ENCODE measurements around the gene STAM.
"Not testable (repeated sequence)": the region's sequence is repeated elsewhere in the genome, so short reads cannot be mapped to it uniquely, and the experiment has no call there.

Gene STAM

GRCh38 chr10:17643755-17644484, at the start of gene STAM:
TSS of gene STAM (plus strand) at chr10:17644151. CDS start at chr10:17644340, 189 bp downstream.
- peak; percentile 85 for DNase-seq (ENCODE audit: low spot score)

DNA sequence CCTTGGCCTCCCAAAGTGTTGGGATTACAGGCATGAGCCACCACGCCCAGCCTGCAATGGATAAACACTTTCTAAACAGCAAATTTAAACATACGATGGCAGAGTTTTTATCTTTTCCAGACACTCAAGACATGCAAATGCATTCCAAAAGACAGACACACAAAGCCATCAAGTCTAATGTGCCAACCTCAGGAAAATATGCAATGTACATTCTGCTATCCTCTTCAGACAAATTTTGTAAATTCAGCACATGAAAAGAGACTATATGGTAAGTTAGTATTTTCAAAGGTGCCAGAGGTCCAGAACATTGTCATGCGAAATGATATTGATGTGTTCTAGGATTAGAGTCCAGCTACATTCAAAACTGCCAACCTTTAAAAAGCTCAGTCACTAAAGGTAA, 46.6 kb upstream of the STAM start:
- DNase-seq (ENCODE audit: low spot score) = no peak

DNA sequence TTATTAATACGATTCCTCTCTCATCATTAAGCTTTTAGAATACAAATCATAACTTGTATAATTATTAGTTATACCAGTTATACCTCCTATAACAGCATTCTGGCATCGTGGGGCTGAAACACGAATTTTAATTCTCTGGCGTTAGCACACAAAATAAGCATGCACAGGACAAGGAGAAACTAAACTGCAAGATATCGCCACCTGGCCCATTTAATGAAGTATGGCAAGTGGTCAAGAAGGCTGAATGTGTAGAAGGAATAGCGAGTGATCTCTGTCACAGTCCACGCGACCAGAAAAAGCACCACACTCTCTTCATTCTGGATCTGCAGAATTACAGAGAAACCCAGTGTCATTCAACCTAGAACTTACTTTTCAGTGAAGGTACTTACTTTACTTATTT, 44.9 kb upstream of the STAM start:
- DNase-seq (ENCODE audit: low spot score) = peak; percentile 16

- no peak for DNase-seq (ENCODE audit: low spot score)
These were observed 38.0 kb upstream of the STAM start for GRCh38 chr10:17605936-17606335.

- no peak for DNase-seq (ENCODE audit: low spot score)
These were observed 37.4 kb upstream of the STAM start for GRCh38 chr10:17606547-17607040.

DNA sequence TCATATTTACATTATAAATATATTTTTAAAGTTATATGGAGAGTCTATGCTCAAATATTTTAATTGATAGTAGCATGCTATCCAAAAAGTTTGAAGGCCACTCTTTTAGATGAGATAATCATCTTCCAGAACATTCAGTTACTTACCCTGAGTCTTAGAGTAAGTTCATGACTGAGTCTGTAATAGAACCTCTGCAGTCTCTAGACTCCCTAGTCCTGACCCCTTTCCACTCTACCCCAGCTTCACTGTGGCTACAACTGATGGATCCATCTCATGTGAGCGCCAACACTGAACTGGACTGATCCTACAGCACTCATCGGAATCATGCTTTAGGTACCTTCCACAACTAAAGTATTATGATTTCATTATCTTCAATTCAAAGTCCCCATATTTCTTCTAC, 36.9 kb upstream of the STAM start:
- DNase-seq (ENCODE audit: low spot score) = no peak

GRCh38 chr10:17607603-17608332, 36.2 kb upstream of the STAM start:
- peak; percentile 45 for DNase-seq (ENCODE audit: low spot score)

- DNase-seq (ENCODE audit: low spot score) = no peak
These were observed 34.4 kb upstream of the STAM start for GRCh38 chr10:17609523-17610079.

DNA sequence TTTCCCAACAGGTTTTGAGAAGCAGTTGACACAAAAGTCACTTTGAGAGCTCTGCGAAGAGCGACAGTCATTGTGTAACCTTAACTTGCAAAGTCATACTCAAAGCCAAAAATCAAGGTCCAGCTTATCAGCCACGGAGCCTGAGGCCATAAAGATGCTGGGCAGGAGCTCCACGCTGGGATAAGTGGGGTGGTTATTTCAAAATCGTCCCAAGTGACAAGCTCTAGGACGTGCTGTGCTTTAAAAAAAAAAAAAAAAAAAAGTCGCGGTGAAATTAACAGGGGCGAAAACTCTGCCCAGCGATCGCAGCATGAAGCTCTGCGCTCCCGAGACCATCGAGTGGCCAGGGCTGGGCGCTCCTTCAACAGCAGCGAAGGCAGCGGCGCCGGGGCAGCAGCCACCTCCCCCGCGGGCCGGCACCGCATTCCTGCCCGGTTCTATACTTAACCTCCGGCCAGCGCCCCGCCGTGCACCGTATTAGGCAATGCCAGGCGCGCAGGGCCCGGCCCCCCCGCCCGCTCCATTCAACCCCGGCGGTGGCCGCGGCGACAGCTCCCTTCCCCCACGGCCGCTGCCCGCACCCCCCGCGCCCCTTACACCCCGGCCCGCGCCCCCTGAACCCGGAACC, 27.4 kb upstream of the STAM start:
- peak; percentile 88 for DNase-seq (ENCODE audit: low spot score)

- DNase-seq (ENCODE audit: low spot score) = peak; percentile 95
These were observed 26.7 kb upstream of the STAM start, which contains the start of gene HACD1 for GRCh38 chr10:17617031-17617911. TSS of gene HACD1 (minus strand) at chr10:17617374. CDS start at chr10:17617339, 35 bp downstream.

GRCh38 chr10:17622061-17622460, 21.9 kb upstream of the STAM start:
- DNase-seq (ENCODE audit: low spot score) = no peak

GRCh38 chr10:17624996-17625395, 19.0 kb upstream of the STAM start:
- DNase-seq (ENCODE audit: low spot score) = no peak

DNA sequence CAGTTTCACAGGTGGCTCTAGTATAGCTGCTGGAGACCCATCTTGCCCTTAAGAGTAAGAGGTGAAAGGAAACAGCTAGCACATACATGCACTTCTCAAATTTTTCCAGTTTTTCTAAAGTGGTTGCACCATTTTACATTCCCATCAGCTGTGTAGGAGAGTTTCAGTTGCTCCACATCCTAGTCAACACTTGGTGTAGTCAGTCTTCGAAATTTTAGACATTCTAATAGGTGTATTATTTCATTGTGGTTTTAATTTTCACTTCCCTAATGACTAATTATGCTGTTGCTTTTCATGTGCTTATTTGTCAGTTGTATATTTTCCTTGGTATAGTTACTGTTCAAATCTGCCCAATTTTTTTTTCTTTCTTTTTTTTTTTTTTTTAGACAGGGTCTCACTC, 17.3 kb upstream of the STAM start:
- no peak for DNase-seq (ENCODE audit: low spot score)

- not testable (repeated sequence) for DNase-seq (ENCODE audit: low spot score)
These were observed 11.4 kb upstream of the STAM start for GRCh38 chr10:17632590-17632989.

DNA sequence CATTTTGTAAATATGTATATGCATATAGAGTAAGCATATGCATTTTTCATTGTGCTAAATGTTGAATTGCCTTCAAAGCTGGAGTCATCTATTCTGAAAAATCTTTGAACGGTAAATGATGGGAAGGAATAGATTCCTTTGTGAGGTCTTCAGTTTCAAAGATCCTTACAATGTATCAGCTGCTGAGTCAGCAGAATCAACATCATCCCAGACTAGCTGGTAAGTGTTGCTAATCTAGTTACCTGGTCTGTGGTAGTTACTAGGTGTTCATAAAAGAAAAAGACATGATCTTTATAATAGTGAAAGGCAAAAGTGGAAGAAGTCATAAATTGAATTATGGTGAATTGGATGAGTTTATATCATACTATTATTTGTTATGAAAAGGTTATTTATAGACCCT, 10.6 kb upstream of the STAM start:
- DNase-seq (ENCODE audit: low spot score) = no peak

GRCh38 chr10:17637869-17638268, 6.1 kb upstream of the STAM start:
- DNase-seq (ENCODE audit: low spot score) = no peak

GRCh38 chr10:17640331-17640816, 3.6 kb upstream of the STAM start:
- DNase-seq (ENCODE audit: low spot score) = no peak

DNA sequence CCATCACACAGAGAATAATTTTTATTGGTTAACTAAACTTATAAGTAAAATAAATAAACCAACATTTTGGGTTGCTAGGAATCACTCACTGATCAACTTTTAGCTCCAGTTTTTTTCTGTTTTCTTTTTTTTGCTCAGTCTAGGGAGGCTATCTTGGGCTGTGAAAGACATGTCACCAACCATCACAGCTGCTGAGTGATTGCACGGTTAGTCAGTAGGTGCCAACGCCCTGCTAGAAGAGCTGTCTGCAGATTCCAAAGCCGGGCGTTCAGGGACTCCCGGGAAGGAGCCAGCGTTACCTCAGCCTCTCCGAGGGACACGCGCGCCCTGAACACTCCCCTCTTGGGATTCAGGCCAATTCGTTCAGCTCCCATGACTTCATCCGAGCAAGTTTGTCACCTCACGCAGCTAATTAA, 604 bp upstream of the STAM start:
- peak; percentile 67 for DNase-seq (ENCODE audit: low spot score)

- DNase-seq (ENCODE audit: low spot score) = peak; percentile 24
These were observed 563 bp downstream of the STAM start for GRCh38 chr10:17644485-17644943.

DNA sequence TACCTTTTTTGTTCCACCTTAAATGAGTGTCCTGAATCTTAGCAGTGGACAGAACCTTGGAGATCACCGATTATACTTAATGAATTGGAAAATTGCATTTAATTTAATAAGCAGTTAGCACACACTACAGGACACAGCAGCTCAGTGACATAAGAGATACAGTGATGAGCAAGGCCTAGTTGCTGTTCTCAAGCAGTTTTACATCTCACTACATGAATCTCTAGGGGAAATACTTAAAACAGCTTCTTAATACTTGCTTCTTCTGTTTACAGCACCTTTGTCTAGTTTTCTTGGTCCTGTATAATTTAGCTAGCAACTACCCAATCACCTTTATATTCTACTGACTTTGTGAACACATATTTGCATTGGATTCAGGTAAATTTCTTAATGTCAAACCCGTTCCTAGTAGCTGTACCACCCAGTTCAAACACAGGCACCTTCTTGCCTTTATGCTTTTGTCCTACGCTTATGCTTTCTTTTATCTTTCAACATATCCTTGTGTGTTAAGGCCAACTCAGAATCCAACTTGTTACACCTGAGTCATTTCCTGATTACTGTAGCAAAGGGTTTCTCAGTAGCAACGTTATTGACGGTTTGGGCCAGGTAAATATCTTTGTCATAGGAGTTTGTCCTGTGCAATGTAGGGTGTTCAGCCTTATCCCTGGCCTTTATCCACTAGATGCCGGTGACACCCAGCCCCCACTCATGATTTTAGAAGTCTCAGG, 1.8 kb downstream of the STAM start:
- no peak for DNase-seq (ENCODE audit: low spot score)

All from iPS-NIHi11 (cell line).